HG02759 (cell line): ENCODE measurements around the gene KIF26A.

Source experiments
- ATAC-seq: cut with Tn5 transposase; IDR thresholded peaks from one replicate; pipeline ENCODE4 v1.9.1; 2021; ENCODE audit warnings: mild to moderate bottlenecking, moderate library complexity; ENCODE audit not compliant: unreplicated experiment

KIF26A gene

DNA sequence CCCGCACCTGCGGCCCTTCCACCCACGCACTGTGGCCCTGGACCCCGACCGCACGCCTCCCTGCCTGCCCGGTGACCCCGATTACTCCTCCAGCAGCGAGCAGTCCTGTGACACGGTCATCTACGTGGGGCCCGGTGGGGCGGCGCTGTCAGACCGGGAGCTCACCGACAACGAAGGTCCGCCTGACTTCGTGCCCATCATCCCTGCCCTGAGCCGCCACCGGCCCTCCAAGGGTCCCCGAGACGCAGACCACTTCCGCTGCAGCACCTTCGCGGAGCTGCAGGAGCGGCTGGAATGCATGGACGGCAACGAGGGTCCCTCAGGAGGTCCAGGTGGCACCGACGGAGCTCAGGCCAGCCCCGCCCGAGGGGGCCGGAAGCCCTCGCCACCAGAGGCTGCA is 36.7 kb downstream of the KIF26A start:
- ATAC-seq: no peak

GRCh38 chr14:104175811-104176210 is 37.4 kb downstream of the KIF26A start:
- no peak for ATAC-seq

- no peak for ATAC-seq
Observed at GRCh38 chr14:104176611-104177010, 38.2 kb downstream of the KIF26A start.

GRCh38 chr14:104177411-104177810 is 39.0 kb downstream of the KIF26A start:
- ATAC-seq: no peak

- no peak for ATAC-seq
Observed at GRCh38 chr14:104178279-104178678, 39.9 kb downstream of the KIF26A start.

GRCh38 chr14:104179126-104179525 is 40.7 kb downstream of the KIF26A start:
- no peak for ATAC-seq

GRCh38 chr14:104179564-104180129 is 41.3 kb downstream of the KIF26A start:
- no peak for ATAC-seq

DNA sequence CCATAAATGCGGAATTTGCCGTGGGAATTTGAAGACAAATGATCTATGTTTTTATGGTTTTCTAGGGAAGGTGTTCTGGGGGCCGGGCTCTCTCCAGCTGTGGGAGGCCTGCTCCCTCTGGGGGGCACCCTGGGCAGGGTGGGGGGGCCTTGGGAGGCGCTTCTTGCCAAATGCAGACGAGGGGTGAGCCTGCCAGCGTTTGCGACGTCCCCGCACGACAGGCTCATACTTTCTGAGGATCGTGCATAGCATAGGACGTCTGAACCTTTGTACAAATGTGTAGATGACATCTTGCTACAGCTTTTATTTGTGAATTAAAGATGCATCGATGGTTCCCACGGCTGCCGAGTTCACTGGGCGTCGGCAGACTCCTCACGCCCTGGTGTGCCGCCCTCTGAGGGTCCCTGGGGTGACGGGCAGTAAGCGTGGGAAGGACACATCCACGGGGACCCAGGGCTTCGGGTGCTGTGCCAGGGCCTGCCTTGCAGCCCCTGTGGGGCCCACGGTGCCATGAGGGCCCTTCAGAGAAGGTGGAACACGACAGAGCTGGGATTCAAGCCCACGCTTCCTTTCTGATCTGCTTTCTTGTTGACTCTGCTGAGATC is 42.3 kb downstream of the KIF26A start:
- no peak for ATAC-seq

- ATAC-seq: no peak
Observed at GRCh38 chr14:104181761-104182530, 43.6 kb downstream of the KIF26A start.

- no peak for ATAC-seq
Observed at GRCh38 chr14:104182857-104183425, 44.6 kb downstream of the KIF26A start.

- ATAC-seq: no peak
Observed at GRCh38 chr14:104183796-104184195, 45.4 kb downstream of the KIF26A start.

DNA sequence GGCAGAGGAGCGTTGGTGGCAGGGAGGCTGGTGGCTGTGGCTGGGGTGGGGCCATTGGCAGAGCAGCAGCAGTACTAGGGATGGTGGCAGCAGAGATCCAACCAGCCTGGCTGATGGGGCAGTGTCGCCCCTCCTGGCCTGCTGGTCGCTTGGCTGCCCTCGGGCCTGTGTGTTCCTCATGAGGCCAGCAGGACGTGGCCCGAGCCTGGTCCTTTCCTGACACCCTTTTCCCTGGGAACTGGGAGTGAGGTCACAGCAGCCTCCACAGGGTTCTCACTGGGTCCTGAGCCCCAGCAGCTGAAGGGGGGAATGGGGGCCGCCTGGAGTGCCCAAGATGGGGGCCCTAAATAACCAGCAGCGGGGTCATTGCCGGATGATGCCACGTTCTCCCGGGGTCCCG is 46.1 kb downstream of the KIF26A start:
- ATAC-seq: no peak

DNA sequence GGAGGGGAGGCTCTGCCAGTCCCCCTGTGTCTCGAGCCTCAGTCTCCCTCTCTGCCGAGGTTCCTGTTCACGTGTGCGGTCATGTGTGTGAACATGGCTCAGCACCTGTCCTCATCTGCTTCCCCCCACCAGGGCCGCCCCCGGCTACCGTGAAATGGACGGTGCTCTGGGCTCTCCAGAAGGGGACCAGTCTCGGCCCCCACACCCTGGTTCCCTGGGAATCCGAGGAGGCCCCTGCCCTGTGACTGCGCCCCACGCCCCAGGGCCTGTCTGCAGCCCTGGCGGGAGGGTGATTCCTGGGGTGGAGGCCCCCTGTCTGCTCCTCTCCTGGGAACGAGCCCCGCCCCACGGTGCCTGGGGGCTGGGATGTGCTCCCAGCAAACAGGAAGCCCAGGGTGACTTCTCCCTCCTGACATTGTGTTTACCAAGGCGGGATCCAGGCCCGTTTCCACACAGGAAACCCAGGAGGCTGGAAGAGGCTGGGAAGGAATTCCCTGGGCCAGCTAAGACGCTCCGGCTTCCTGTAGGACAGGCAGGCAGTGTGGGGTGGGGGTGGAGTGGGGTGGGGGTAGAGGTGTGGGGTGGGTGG is 46.6 kb downstream of the KIF26A start:
- ATAC-seq: no peak

GRCh38 chr14:104185916-104186495 is 47.6 kb downstream of the KIF26A start:
- ATAC-seq: no peak

GRCh38 chr14:104186575-104186974 is 48.2 kb downstream of the KIF26A start:
- no peak for ATAC-seq

DNA sequence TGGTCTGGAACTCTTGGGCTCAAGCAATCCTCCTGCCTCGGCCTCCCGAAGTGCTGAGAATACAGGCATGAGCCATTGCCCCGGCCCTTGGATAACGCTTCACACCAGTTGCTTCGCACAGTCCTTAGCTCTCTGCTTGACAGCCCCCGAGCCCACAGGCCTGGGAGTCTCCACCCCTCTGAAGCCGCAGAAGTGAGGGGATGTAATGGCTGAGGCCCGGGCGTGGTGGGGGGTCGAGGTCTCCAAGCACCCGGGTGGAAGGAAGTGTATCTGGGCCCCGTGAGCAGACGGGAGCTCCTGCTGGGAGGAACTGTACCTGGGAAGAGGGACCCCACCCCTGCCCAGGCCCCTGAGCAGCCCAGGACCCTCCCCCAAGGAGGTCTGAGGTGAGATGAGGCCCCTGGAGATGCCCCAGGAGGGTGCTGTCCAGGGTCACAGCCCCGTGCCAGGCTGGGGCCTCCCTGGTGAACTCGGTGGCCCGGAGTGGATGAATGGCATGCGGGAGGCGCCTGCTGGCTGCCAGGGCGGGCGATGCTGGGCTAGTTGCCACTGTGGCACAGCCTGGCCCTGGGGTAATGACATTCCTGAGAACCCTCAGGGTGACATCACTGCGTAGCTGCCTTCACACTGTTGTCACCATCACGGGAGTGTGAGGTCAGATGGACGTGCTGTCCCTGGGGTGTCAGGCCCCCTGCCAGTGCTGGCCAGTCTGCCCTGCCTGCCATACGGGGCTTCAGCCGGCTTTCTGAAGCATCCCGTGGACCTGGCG is 48.9 kb downstream of the KIF26A start:
- ATAC-seq: no peak

DNA sequence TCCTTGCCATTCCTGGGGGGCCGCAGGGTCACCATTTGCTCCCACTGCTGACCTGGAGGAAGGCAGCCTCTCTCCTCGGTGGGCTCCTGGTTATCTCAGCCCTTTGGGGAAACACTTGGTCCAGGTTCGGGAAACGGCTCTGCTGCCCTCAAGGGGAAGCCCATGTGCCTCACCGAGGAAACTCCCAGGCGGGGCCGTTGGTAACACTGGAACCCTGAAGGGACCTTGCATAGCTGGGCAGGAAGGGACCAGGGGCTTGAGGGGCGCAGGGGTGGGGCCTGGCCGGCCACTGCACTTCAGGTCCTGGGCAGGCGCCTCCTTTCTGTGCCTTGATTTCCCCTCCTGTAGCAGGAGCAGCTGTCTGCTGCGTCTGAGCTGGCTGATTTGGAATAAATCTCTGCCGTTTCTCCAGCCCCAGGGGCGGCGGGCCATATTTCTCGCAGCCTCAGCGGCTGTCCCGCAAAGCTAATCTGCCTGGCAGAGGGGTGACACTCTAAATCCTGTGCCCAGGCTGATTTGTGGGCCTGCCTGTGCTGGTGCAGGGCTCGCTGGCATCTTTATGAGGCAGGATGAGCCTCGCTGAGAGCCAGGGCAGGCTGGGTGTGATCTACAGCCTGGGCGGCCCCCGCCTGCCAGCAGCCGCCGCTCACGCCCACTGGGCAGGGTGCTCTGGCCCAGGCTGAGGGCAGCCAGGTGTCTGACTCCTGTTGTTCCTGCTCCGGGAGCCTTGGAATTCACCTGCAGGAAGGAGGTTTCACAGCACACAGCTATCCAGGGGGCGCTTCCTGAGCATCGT is 49.7 kb downstream of the KIF26A start:
- no peak for ATAC-seq

GRCh38 chr14:104188727-104189400 is 50.5 kb downstream of the KIF26A start:
- ATAC-seq: no peak
